Ureter (tissue), 1 donor: ENCODE data around the gene FAM81B. TPM values are rescaled to one million over a fixed set of nuclear protein-coding genes. Genes with fewer than 3 reads are reported as not detected.

Experiments
- DNase-seq: peaks from one replicate; pipeline ENCODE4 v3.0.0-alpha.2; 2020; ENCODE audit warnings: low spot score
- total RNA-seq: library from RNA; stranded (reverse); gene quantifications from one replicate; pipeline ENCODE4 v1.2.4, GENCODE V29; 2023
- donor health status: DM: yes; HTN: yes; CAD: no.

The FAM81B gene
- total RNA-seq, 1 donor from 2014 or later, result 0.57 TPM

- no peak for DNase-seq
These were observed 10.5 kb downstream of the FAM81B start for GRCh38 chr5:95401626-95402025.

- no peak for DNase-seq
These were observed 12.8 kb downstream of the FAM81B start for GRCh38 chr5:95403996-95404395.

DNA sequence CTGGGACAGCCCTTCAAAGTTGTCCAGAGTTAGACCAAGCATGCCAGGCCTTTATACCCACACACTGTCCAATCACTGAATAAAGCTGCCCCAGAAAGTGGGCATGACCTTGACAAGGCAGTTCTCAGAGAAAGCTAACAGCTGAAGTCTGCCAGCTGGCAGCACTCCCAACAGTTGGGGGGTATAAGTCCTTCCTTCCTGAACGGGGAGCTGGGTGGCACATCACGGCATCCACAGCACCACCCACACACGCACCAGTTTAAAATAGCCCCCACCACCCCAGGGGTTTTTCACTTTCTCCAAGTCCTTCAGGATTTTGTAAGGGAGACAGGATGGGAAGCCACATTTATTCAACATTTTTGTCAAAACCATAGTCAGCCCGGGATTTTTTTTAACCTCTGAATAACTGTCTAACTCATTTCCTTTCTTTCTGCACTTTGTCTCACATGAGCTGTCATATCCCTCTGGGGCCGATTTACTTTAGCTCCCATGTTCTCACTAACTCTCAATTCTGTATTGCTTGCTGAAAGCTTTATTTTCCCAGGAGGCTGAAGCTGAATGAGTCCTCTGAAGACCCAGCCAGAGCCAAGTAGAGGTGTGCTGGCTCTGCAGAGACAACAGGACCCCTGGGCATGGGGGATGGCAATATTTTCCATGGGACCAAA is 15.4 kb downstream of the FAM81B start:
- DNase-seq, result no peak

DNA sequence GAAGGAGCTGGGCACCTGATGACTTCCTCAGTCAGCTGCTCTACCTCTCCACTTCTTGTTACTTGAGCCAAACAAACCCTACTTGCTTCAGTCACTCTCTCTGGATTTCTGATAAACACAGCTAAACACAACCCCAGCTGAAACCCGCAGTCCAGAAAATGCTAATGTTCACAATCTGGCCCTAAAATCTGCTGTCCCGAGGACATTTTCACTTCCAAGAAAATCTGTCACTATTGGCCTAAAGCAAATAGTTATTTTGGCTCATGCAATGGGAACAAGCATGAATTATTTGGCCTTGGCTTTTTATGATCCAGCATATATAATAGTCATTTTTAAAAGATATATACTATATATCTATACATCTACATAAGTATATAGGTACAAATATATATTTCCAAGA is 19.1 kb downstream of the FAM81B start:
- DNase-seq, result no peak

DNA sequence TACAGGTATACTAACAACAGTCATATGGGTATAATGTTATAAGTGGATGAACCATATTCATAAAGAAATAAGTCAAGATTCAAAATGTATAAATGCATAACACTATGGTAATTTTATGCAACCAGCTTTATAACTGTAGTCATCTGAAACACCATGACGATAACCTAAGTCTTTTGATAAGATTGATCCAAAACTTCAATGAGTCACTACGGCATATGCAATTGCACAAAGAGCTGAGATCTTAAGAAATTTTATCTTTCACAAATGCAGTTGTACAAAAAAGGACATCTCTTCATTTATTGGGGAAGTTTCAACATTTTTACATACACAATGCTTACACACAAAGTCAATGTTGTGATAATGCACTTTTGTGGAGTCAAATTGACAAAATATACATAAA is 20.3 kb downstream of the FAM81B start:
- no peak for DNase-seq

DNA sequence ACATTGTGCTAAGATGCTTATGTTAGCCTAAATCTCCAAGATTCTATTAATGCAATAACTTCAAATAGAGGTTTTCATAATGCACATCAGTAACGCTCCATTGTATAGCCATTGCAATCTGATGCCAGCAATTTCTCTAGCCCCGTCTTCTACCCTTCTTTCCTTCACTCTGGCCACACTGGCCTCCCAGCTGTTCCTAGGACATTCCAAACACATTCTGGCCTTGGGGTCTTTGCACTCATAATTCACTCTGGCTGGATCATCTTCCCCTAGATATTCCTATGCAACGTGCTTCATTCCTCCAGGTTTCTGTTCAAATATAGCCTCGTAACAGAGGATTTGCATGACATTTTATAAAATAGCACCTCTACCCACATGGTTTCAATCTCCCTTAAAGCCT is 23.3 kb downstream of the FAM81B start:
- no peak for DNase-seq

GRCh38 chr5:95417971-95418370 is 26.8 kb downstream of the FAM81B start:
- DNase-seq, result no peak

- no peak for DNase-seq
These were observed 31.7 kb downstream of the FAM81B start for GRCh38 chr5:95422838-95423237.

DNA sequence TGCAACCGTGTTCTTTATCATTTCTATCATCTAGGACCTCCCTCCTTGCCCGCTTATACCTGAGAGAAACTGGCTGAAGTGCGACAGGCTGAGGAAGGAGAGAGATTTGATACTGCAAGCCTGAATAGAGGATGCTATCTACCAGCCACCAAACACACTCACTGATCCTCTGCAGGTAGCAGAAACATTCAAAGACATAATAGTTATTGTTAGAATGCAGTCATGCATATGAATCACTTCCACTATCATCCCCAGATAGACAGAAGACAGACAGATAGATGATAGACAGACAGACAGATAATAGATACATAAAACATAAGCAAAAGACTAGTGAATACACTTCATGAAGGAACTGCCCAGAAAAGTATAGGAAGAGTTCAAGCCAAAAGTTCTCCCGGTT is 32.9 kb downstream of the FAM81B start:
- no peak for DNase-seq

GRCh38 chr5:95424526-95424925 is 33.4 kb downstream of the FAM81B start:
- DNase-seq, result no peak

- no peak for DNase-seq
These were observed 35.1 kb downstream of the FAM81B start for GRCh38 chr5:95426227-95426626.

- DNase-seq, result no peak
These were observed 41.6 kb downstream of the FAM81B start for GRCh38 chr5:95432779-95433178.

DNA sequence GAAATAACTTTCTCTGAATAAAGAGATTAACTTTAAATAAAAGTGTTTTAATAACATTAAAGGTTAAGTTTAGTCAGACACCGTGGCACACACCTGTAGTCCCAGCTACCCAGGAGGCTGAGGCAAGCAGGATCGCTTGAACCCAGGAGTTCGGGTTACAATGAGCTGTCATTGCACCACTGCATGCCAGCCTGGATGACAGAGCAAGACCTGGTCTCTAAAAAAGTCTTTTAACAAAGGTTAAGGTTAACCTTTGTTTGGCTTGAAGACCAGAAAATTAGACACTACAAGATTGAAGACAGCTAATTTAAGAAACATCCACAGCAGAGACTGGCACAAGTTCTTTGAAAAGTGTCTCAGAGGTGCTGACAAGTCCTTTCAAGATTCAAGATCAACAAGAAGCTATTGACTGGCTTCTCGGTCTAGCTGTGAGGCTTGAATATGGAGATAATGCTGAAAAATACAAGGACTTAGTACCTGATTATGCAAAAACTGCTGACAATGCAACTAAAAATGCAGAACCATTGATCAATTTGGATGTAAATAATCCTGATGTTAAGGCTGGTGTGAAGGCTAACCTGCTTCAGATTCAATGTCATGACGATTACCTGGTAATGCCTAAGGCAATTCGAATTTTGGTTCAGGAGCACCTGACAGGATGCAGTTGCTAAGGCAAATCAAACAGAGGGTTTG is 48.8 kb downstream of the FAM81B start:
- DNase-seq, result no peak

- DNase-seq, result no peak
These were observed 49.7 kb downstream of the FAM81B start for GRCh38 chr5:95440825-95441224.

DNA sequence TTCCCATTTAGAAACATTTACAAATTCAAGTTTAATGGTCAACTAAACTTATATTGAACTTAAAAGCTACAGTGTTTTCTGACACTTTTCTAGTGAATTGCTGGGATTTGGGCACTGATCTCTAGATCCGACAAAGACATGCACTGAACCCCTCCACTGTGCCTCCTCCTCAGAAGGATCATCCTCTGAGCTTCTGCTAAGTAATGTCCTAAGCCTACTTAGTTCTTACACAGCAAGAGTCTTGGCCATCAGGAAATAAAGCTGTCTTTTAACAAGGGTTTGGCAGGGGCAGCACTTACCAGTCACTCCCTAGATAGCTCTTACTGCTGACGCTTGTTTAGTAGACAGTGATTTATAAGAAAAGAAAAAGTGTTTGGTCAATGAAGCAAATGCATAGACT is 50.5 kb downstream of the FAM81B start:
- DNase-seq, result no peak

- no peak for DNase-seq
These were observed 54.3 kb downstream of the FAM81B start for GRCh38 chr5:95445442-95445841.

- DNase-seq, result no peak
These were observed 54.8 kb downstream of the FAM81B start for GRCh38 chr5:95445995-95446394.

DNA sequence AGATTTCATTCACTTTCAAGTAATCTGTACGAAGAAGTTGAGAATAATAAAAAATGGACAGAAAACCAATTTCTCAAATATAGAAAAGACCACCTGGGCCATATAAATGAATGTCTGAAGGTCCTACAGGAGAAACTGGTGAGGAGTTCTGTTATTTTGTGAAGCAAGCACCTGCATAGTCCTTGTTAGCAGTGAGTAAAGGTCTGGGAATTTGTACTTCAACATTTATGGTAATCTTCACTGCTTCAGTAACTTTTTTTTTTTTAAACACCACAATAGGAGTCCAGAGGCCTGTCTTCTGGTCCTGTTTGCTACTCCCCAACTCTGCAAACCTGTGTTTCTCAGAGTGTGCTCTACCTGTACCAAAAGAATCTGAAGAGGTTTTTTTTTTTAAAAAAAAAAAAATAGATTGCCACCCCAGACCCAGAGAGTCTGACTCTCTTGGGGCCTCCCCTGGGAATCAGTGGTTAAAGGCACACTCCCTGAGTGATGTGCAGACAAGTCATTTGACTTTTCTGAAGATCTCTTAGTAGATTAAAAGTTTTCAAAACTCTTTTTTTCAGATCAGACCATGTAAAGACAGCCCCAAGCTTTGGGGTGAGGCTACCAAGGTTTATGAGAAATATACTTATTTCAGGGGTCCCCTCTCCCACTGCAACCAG is 55.5 kb downstream of the FAM81B start:
- DNase-seq, result no peak

GRCh38 chr5:95447961-95448360 is 56.8 kb downstream of the FAM81B start:
- DNase-seq, result no peak

GRCh38 chr5:95448789-95449188 is 57.6 kb downstream of the FAM81B start:
- no peak for DNase-seq

GRCh38 chr5:95449460-95449859 is 58.3 kb downstream of the FAM81B start:
- no peak for DNase-seq

DNA sequence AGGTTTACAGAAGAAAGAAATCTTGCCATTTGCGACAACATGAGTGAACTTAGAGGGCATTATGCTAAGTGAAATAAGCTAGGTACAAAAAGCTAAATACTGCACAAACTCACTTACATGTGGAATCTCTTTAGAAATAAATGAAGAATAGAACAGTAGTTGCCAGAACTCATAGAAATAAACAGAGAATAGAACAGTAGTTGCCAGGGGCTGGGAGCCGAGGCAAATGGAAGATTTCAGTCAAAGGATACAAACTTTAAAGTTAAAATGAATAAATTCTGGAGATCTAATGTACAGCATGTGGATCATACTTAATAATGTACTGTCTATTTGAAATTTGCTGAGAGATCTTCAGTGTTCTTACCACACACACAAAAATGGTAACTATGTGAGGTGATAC is 63.4 kb downstream of the FAM81B start:
- no peak for DNase-seq

GRCh38 chr5:95460665-95461064 is 69.5 kb downstream of the FAM81B start:
- DNase-seq, result no peak
